ENCODE results near the gene NRG2.

DNA sequence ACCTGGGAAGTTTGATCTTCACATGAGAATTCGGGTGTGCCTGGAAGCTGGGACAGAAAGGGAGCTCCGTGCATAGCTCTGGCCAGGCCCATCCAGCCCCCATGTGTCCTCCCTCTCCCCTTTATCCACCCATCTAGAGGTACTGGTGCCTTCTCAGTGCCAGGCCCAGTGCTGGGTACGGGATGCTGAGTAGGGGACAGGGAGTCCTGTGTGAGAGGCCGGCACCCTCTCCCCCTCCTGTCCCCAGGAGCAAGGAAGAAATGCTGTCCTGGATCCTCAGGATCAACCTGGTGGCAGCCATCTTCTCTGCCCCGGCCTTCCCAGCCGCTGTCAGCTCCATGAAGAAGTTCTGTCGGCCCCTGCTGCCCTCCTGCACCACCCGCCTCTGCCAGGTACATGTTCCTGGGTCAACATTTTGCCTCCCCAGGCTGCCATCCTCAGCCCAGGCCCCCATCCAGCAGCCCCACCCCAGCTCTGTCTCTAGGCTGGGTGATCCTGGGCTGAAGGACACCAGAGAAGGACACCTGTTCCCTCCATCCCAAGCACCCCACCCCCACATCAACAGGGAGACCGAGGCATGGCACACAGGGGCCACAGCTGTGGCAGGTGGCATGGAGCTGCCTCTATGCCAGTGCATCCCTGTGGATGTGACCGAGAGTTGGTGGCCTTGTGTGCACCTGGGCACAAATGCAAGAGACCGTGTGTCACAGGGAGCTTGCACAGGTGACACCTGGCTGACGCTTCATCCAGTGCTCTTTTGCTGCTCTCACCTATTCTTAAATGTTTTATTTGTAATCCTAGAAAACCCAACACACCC lies 204.5 kb downstream of the NRG2 start:
- TF ChIP-seq, protein P1, sequence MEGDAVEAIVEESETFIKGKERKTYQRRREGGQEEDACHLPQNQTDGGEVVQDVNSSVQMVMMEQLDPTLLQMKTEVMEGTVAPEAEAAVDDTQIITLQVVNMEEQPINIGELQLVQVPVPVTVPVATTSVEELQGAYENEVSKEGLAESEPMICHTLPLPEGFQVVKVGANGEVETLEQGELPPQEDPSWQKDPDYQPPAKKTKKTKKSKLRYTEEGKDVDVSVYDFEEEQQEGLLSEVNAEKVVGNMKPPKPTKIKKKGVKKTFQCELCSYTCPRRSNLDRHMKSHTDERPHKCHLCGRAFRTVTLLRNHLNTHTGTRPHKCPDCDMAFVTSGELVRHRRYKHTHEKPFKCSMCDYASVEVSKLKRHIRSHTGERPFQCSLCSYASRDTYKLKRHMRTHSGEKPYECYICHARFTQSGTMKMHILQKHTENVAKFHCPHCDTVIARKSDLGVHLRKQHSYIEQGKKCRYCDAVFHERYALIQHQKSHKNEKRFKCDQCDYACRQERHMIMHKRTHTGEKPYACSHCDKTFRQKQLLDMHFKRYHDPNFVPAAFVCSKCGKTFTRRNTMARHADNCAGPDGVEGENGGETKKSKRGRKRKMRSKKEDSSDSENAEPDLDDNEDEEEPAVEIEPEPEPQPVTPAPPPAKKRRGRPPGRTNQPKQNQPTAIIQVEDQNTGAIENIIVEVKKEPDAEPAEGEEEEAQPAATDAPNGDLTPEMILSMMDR (IDR thresholded peaks at IDR 0.05): no peak
- no peak for TF ChIP-seq POLR2A (IDR thresholded peaks at IDR 0.05)
